Cardiac muscle cell (in vitro differentiated cells and primary cell): ENCODE results near the gene PRRC2B. TPM values are rescaled to one million over a fixed set of nuclear protein-coding genes. Genes with fewer than 3 reads are reported as not detected.
A peak's percentile ranks its signal among the peaks of the same experiment; 100 is the strongest.

Experiments used
- DNase-seq, 2 donors: peaks; one replicate each; pipeline versions ENCODE4 v3.0.0 to v3.0.0-alpha.2; 2010 to 2017; ENCODE audit warnings: low read depth in 1 of 2, low spot score in 1 of 2
- H3K27ac ChIP-seq: fragments of 200-600 bp; sonication (generic); 2 replicates; pipeline ENCODE4 v1.5.1; 2016
- H3K27me3 ChIP-seq: fragments of 200-600 bp; sonication (generic); 2 replicates; pipeline ENCODE4 v1.6.0; 2016; ENCODE audit warnings: control low read depth
- H3K36me3 ChIP-seq: fragments of 200-600 bp; sonication (generic); 2 replicates; pipeline ENCODE4 v1.5.1; 2016; ENCODE audit warnings: control low read depth
- H3K4me1 ChIP-seq: fragments of 200-600 bp; sonication (generic); 2 replicates; pipeline ENCODE4 v1.8.1; 2017; ENCODE audit warnings: low read depth, mild to moderate bottlenecking, mixed run types
- H3K4me3 ChIP-seq: fragments of 200-600 bp; sonication (generic); 2 replicates; pipeline ENCODE4 v1.5.1; 2016; ENCODE audit warnings: mild to moderate bottlenecking
- H3K9me3 ChIP-seq: fragments of 200-600 bp; sonication (generic); 2 replicates; pipeline ENCODE4 v1.5.1; 2017; ENCODE audit warnings: low read depth, mild to moderate bottlenecking, control low read depth
- polyA plus RNA-seq: library from polyadenylated mRNA; unstranded; fragments of >200 nt; fragmentation: Nextera tagmentation; extraction: Ambion mirVana; gene quantifications from 2 replicates; pipeline ENCODE4 v1.2.1, GENCODE V29; 2016
- total RNA-seq: library from RNA; depleted of rRNA; stranded (reverse); fragments of >200 nt; gene quantifications from 2 replicates; pipeline ENCODE4 v1.2.3, GENCODE V29; 2016
- TF ChIP-seq, protein P1 (sequence below): IDR thresholded peaks from 2 replicates; pipeline ENCODE4 v1.5.1; 2012; ENCODE audit warnings: low read depth, mild to moderate bottlenecking, low read length

PRRC2B gene
- total and polyA plus RNA-seq, 2 experiments from 2014 or later, result 71.1 to 259 TPM

DNA sequence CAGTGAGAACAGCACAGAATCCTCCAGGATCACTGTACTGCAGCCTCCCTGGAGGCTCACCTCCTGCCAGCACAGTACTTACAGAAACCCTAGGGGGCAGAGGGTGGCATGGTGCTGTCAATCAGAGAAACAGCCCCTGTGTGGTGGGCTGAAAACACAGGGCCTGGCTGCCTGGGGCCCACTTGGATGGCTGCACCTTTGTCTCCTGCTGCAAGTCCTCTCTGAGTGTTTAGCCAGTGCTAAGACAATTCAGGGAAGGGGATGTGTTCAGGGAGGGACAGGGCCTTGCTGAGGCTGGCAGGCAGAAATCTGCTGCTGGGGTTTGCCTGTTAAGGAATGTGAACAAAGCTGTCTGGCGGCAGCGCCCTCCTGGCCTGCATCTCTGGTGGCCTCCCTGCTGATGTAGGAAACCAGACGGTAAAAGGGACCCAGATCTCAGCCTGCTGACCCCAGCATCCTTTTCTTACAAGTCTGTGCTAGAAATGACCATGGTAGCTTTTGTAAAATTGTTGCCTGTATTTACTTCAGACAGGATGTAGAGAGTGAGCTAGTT is 39.5 kb downstream of the PRRC2B start:
- TF ChIP-seq, protein P1, sequence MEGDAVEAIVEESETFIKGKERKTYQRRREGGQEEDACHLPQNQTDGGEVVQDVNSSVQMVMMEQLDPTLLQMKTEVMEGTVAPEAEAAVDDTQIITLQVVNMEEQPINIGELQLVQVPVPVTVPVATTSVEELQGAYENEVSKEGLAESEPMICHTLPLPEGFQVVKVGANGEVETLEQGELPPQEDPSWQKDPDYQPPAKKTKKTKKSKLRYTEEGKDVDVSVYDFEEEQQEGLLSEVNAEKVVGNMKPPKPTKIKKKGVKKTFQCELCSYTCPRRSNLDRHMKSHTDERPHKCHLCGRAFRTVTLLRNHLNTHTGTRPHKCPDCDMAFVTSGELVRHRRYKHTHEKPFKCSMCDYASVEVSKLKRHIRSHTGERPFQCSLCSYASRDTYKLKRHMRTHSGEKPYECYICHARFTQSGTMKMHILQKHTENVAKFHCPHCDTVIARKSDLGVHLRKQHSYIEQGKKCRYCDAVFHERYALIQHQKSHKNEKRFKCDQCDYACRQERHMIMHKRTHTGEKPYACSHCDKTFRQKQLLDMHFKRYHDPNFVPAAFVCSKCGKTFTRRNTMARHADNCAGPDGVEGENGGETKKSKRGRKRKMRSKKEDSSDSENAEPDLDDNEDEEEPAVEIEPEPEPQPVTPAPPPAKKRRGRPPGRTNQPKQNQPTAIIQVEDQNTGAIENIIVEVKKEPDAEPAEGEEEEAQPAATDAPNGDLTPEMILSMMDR, result peak; percentile 4

DNA sequence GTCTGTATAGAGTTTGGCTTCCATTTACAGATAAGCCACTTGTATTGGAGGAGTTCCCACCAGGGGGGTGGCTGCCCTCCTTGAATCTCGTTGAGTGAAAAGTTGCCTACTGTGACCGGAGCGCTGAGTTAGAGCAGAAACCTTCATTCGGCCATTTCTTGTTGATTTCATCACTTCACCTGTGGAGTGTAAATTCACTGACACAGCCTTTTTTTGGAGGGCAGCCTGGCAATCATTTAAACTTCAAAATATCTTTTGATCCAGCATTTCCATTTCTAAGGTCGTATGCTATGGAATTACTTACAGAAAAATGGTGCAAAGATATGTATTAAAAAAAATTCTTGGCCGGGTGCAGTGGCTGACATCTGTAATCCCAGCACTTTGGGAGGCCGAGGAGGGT is 40.8 kb downstream of the PRRC2B start:
- no peak overlapping the region for H3K27ac ChIP-seq
- H3K4me1 ChIP-seq, result no peaks in the 10 kb centered on the region
- peaks cover 69% of the 10 kb centered on the region for H3K36me3 ChIP-seq
- H3K9me3 ChIP-seq, result no peaks in the 10 kb centered on the region
- no peak overlapping the region for H3K4me3 ChIP-seq
- TF ChIP-seq, protein P1, result no peak
- DNase-seq, result no peak
- no peaks in the 10 kb centered on the region for H3K27me3 ChIP-seq

More for the DNA sequence above, 39.5 kb downstream of the PRRC2B start:
- H3K27ac ChIP-seq, result peak overlapping the region; percentile 45
- no peak overlapping the region for H3K4me3 ChIP-seq
- no peaks in the 10 kb centered on the region for H3K9me3 ChIP-seq
- no peak for DNase-seq
- H3K27me3 ChIP-seq, result no peaks in the 10 kb centered on the region
- peaks cover 6% of the 10 kb centered on the region for H3K4me1 ChIP-seq
- peaks cover 57% of the 10 kb centered on the region for H3K36me3 ChIP-seq

DNA sequence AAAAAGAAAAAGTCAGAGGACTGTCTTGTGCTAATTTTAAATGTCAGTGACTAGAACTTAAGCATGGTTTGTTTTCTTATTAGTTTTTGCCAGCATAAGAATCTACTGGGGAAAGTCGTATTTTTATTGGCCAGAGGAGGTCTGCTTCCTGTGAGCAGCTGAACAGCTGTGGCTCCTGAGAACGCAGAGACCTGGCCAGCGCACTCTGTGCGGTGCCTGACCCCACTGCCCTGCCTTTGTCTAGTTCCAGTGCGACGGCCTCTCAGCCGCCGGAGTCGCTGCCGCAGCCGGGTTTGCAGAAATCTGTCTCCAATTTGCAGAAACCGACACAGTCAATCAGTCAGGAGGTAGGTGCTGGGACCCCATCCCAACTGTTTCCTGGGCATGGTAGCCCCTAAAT is 42.5 kb downstream of the PRRC2B start:
- H3K4me3 ChIP-seq, result no peak overlapping the region
- H3K27ac ChIP-seq, result peak overlapping the region; percentile 12
- TF ChIP-seq, protein P1, result no peak
- H3K27me3 ChIP-seq, result no peaks in the 10 kb centered on the region
- H3K9me3 ChIP-seq, result no peaks in the 10 kb centered on the region
- peaks cover 82% of the 10 kb centered on the region for H3K36me3 ChIP-seq
- no peak for DNase-seq
- H3K4me1 ChIP-seq, result no peaks in the 10 kb centered on the region

DNA sequence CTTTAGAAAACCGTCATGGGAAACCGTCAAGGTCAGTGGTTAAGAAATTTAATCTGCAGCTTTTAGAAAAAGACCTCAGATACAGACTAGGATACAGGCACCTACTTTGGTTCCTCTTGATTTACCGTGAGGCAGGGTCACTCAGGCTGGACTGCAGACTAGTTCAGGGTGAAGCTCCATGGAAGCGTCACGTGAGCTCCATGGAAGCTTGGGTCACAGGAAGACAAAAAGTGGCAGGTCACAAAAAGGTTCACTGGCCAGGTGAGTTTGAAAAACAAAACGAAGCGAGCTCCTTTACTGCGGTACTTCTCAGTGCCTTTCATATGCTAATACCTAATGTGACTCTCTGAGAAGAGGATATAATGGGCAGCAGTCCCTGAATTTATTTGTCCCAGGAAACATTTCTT is 43.0 kb downstream of the PRRC2B start:
- H3K27me3 ChIP-seq, result no peaks in the 10 kb centered on the region
- H3K4me1 ChIP-seq, result no peaks in the 10 kb centered on the region
- no peak overlapping the region for H3K4me3 ChIP-seq
- no peak overlapping the region for H3K27ac ChIP-seq
- TF ChIP-seq, protein P1, result no peak
- no peaks in the 10 kb centered on the region for H3K9me3 ChIP-seq
- H3K36me3 ChIP-seq, result peaks cover 80% of the 10 kb centered on the region
- DNase-seq, result no peak

DNA sequence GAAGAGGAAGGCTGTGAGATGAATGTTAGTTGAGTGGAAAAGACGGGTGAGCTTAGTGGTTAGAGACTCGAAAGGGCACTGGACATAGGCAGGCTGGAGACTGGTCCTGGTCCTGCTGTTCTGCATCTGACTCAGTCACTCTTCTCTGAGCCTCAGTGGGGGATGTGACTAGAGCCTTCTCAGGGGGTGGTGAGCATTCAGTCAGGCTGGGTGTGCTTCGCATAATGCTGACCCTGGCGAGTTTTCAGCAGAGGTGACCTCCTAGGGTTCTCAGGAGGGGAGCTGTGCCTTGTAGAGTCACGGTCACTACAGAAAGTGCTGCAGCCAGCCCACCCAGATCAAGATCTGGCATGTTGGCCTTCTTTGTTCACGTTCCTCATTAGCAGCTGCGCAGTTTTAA is 44.3 kb downstream of the PRRC2B start:
- H3K36me3 ChIP-seq, result peaks cover 73% of the 10 kb centered on the region
- DNase-seq, result no peak
- H3K4me1 ChIP-seq, result no peaks in the 10 kb centered on the region
- H3K27me3 ChIP-seq, result no peaks in the 10 kb centered on the region
- peak overlapping the region; percentile 51 for H3K27ac ChIP-seq
- TF ChIP-seq, protein P1, result no peak
- H3K9me3 ChIP-seq, result no peaks in the 10 kb centered on the region
- H3K4me3 ChIP-seq, result no peak overlapping the region
